NCI-H82 treated with DMSO at 0.1 percent for 48 hours (cell line): ENCODE results near the gene HOXC9.

Experiments
- DNase-seq: peaks from one replicate; lab custom pipeline; 2025; ENCODE audit not compliant: unreplicated experiment; lab: John Stamatoyannopoulos, UW

The HOXC9 gene

DNA sequence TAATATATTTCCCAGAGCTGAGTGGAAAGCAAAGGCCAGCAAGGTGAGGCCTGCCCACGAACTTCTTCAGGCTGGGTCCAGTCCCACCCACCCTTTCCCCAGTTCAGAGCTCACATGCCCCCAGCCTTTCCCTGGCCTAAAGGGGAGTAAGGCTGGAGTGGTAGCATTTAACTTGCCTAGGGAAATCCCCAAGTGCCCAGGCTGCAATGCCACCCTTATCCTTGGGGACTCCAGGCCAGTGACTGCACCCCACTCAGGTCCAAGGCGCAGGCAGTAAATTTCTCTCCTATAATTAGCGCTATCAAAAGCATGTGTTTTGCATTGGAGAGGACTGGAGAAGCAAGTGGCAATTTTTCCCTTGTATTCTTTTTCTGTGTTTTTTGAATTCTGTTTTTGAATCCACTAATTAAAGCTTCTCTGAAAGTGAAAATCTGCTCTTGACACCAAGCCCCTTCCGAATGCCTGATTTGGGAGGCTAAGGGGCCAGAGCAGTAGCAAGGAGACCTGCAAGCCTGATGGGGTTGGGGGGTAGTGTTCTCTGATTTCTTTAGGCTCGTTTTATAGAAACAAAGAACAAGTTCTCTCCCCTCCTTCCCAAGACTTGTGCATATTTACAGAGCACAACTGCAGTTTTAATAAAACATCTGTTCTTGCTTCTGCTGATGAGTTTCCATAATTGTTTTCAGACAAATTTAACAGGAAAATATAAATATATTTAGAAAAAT lies 24.8 kb downstream of the HOXC9 start:
- no peak for DNase-seq

DNA sequence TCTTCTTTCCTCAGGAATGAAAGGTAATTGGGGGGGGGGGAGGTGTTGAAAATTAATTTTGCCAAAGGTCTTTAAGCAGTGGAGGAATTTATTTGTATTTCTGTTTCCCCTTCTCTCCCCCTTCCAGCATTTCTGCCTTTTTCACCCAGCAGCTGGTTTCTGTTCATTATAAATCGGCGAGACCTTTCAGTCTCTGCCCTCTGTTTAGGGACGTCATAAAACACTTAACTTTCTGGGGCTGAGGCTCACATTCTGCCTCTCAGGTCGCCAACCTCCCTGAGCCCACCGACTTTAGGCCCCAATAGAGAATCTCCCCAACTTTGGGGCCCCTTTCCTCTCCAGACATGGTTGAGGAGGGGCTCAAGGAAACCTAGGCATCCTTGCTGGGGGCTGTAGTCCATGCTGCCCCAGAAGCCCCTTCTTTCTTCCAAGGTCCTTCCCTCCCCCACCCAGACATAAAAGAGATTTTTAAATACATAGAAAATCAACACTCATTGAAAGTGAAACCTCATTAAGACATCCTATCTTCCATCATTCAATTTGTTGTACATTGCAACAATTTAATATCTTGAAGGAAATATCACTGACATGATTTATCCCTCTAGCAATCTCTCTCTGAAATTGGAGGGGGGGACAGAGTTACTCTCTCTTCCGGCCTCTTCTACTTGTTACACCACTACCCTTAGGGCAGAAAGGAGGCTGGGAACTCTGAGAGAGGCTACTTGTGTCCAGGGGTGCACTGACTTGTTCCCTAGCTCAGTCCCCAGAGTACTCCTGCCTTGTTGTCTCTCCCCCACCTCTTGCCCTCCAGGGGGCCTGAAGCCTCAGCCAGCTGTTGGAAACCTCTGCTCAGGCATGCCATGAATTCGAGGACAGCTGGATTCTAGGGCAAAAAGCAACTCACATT lies 25.8 kb downstream of the HOXC9 start:
- DNase-seq: no peak

DNA sequence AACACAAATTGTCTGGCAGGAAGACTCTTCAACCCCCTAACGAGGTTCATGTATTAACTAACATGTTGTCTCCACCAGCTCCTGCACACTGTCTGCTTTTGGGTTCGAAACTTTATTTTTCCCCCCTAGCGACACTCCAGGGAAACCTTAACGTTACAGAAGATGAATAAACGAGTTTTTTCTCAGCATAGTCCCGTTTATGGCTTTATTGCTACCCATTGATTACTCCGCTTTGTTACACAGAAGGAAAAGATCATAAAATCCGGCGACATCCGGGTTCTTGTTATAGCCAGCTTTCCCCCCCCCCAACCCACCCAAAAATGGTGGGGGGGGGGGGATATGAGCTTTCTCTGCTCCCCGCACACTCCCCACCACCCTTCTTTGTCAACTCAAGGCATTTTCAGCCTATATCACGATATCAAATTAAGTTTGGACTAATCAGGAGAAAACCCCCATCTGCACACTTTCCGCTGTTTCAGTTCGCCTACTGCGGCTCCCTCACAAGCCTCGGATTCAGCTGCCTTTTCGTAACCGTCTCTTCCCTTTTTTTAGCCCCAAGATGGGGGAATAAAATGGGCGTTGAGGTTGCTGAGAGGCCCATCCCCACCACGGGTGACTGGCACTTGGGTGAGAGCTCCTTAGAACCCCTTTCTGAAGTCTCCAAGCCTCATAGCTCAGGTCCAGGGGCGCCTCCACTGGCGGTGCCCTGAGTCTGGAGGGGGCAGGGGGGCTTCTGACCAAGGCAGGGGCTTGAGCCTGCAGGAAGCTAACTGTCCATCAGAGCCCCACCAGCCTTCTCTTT lies 26.9 kb downstream of the HOXC9 start:
- no peak for DNase-seq

DNA sequence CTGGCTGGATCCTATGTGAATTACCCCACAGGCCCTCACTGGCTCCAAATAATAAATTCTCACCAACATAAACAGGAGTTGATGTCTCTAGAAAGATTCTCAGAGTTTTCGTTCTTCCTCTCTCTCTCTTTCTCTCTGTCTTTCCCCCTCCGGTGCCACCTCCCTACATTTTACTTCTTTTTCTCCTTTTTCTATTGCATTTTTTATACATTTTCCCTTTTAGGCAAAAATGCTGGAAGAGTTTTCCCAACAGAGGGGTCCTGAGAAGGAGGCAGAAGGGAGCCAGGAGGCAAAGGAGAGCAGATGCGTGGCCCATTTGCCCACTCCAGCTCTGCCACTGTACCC lies 27.5 kb downstream of the HOXC9 start:
- no peak for DNase-seq

DNA sequence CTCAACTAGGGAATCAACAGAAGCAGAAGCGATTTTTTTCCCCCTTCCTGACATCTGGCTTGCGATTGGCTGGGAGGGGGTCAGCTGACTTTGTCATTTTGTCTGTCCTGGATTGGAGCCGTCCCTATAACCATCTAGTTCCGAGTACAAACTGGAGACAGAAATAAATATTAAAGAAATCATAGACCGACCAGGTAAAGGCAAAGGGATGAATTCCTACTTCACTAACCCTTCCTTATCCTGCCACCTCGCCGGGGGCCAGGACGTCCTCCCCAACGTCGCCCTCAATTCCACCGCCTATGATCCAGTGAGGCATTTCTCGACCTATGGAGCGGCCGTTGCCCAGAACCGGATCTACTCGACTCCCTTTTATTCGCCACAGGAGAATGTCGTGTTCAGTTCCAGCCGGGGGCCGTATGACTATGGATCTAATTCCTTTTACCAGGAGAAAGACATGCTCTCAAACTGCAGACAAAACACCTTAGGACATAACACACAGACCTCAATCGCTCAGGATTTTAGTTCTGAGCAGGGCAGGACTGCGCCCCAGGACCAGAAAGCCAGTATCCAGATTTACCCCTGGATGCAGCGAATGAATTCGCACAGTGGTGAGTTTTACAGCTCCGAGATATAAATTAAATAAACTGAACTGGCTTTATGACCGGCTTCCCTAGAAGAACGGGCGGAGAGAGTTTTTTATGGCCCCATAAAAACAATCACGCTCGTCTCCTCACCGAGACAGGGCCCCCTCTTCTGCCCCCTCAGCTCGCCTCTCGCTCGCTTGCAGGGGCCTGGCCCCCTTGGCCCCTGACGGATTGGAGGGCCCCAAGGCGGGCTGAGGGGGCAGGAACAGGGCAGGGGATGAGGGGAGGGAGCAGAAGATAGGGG lies 28.6 kb downstream of the HOXC9 start, which contains the start of gene HOXC6:
Gene HOXC6 (plus strand): TSS at position 127 of the 888 bp plus-strand sequence. CDS start 82 bp downstream, at position 209.
- no peak for DNase-seq

DNA sequence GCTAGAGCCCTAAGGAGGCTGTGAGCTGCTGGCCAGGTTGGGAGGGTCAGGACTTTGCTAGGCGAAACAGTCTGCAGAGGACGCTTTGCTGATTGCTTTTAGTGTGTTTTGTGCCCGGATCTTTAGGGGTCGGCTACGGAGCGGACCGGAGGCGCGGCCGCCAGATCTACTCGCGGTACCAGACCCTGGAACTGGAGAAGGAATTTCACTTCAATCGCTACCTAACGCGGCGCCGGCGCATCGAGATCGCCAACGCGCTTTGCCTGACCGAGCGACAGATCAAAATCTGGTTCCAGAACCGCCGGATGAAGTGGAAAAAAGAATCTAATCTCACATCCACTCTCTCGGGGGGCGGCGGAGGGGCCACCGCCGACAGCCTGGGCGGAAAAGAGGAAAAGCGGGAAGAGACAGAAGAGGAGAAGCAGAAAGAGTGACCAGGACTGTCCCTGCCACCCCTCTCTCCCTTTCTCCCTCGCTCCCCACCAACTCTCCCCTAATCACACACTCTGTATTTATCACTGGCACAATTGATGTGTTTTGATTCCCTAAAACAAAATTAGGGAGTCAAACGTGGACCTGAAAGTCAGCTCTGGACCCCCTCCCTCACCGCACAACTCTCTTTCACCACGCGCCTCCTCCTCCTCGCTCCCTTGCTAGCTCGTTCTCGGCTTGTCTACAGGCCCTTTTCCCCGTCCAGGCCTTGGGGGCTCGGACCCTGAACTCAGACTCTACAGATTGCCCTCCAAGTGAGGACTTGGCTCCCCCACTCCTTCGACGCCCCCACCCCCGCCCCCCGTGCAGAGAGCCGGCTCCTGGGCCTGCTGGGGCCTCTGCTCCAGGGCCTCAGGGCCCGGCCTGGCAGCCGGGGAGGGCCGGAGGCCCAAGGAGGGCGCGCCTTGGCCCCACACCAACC lies 29.8 kb downstream of the HOXC9 start:
- no peak for DNase-seq

DNA sequence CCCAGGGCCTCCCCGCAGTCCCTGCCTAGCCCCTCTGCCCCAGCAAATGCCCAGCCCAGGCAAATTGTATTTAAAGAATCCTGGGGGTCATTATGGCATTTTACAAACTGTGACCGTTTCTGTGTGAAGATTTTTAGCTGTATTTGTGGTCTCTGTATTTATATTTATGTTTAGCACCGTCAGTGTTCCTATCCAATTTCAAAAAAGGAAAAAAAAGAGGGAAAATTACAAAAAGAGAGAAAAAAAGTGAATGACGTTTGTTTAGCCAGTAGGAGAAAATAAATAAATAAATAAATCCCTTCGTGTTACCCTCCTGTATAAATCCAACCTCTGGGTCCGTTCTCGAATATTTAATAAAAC lies 30.5 kb downstream of the HOXC9 start:
- DNase-seq: no peak

DNA sequence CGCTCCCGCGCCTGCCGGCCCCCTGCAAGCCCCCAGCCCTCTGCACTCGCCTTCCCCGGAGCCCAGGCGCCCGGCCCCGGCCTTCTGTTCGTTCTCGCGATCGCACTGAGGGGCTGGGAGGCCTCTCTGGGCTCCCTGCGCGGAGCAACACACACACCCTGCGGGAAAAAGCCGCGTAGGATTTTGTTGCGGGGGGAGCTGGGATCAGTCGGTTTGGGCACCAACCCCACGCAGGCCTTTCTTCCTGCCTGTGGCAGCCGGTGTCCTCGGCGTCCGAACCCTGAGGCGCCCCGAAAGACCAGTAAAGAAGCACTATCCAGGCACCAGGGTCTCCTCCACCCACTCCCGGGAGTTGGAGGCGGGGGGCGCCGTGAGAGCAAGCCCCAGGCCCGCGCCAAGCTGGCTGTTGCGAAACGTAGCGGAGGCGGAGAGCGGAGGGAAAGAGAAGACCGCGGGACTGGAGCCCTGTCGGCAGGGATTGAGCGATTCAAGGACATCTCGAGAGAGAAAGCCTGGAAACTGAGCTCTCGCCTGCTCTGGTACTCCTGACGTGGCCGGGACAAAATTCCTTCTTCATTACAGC lies 31.0 kb downstream of the HOXC9 start:
- DNase-seq: no peak

DNA sequence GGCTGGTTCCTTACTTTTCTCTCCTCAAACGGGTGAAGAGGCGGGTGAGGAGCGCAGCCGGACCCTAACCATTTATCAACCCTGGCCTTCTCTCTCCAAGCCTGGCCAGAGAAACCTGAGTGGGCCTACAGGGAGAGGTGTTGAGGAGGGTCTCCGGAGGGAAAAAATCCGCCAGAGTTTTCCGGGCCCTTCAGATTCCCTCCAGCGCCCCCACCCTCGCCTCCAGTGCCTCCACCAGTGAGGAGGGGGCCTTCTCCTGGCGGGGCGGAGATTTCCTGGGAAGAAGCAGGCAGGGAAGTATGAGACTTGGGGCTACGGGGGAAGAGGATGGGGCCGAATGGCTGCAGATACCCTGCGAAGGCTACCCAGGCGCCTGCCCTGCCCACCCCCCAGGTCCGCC lies 31.5 kb downstream of the HOXC9 start:
- DNase-seq: no peak

DNA sequence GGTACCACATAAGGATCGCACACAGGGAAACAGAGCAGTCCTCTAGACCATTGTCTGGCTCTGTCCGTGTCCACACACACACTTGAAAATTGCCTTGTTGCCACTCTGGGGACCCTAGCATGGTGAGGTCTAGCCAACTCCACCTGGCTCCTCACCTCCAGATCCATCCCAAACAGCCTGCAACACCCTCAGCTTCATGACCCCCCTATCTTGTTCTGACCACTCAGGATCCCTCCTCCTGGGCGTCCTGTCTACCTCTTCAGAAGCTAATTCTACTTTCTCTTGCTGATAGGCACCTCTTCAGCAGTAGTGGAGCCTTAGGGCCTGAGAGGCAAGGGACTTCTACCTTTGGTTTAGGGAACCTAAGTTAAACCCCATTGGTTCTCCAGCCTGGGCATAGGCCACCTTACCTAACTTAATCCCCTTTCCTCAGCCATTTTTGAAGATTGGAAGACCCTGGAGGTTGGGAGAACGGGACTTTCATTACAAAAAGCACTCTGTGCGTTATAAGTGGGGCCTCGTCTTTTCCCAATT lies 32.2 kb downstream of the HOXC9 start:
- no peak for DNase-seq

DNA sequence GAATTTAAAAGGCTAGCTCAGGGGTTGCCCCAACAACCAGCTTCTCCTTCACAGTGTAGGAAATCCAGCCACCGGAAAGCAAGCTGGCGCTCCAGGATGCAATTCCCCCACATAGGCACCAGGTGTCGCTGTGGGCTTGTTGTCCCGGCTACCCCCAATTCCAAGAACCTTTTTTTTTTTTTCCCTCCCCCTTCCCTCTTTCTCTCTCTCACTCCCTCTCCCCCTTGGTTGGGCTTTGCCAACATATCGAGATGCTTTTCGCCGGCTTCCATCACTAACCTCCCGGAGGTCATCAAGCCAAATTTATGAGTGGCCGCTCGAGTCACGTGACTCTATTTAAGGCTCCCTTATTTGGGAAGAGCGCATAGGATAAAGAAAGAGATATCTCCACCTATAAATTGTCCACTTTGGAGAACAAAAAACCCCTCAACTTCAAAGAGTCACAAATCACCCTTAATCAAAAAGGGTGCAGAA lies 32.7 kb downstream of the HOXC9 start, which contains the start of gene HOXC5:
Gene HOXC5 (plus strand): TSS at position 424 of the 474 bp plus-strand sequence. CDS start 73 bp downstream, outside the sequence.
- DNase-seq: peak; percentile 91

DNA sequence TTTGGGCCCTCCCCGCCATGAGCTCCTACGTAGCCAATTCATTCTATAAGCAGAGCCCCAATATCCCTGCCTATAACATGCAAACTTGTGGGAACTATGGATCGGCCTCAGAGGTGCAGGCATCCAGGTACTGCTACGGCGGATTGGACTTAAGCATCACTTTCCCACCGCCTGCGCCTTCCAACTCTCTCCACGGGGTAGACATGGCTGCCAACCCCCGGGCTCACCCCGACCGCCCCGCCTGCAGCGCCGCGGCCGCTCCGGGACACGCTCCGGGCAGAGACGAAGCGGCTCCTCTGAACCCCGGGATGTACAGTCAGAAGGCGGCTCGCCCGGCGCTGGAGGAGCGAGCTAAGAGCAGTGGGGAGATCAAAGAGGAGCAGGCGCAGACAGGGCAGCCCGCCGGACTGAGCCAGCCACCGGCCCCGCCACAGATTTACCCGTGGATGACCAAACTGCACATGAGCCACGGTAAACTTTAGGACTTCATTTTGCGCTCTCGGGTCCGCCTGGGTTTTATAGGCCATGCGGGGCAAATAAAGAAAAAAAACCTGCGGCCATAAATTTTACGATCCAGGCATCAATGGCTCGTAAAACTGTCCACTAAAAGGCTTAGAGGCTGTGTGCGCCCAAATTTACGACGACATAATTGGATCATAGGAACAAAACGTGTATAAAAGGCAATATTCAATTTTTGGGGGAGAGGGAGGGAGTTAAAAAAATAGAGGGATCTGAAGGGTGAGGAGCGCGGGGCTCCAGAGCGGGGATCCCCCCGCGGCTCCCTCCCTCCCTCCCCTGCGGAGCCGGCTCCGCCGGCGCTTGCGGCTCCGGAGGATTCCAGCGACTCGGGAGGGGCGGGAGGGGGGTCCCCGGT lies 33.4 kb downstream of the HOXC9 start:
- no peak for DNase-seq

DNA sequence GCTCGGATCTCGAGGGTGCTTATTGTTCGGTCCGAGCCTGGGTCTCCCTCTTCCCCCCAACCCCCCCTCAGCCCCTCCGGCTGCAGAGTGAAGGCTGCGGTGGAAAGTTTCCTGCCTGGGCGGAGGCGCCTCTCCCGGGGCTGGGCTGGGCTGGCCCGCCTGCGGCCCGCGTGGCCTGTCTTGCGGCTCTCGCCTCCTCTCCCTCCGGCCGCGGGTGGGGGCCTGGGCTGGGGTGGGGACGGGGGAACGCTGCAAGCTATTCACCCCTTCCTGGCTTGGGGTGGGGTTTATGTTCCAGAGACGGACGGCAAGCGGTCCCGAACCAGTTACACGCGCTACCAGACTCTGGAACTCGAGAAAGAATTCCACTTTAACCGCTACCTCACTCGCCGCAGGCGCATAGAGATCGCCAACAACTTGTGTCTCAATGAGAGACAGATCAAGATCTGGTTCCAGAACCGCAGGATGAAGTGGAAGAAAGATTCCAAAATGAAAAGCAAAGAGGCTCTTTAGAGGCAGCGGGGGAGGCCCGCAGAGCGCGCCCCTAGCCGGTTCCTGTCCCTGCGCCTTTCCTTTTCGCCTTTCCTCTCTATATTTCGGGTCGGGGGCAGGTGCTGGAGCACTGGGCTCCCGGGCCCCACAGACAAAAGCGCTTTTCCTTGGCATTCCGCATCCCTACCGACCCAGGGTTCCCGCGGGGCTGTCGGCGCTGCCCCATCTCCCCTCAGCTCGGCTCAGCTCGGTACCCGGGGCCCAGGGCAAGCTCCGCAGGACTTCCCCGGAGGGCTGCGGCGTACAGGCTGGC lies 34.2 kb downstream of the HOXC9 start:
- DNase-seq: no peak

DNA sequence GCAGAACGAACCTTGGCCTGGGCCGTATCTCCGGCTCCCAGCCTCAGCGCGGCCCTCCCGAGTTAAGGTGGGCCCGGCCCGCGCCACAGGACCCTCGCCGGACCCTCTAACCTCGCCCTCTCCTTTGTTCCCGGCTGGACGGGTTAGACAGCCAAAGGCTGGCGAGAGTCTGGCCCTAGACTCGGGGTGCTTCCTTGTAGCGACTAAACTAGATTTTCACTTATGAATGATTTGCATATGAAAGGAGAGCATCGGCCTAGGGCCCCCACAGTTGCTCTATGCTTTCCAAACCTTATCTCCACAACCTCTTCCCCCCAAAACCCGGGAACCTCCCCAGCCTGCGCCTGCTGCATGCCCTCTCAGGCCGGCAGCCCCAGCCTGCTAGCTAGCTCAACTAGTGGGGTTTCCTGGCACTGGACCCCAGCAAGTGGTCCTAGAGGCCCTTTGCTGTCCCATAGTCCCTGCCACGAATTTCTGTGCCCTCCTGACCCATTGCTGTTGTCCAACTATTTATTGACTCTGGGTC lies 34.9 kb downstream of the HOXC9 start:
- DNase-seq: no peak

DNA sequence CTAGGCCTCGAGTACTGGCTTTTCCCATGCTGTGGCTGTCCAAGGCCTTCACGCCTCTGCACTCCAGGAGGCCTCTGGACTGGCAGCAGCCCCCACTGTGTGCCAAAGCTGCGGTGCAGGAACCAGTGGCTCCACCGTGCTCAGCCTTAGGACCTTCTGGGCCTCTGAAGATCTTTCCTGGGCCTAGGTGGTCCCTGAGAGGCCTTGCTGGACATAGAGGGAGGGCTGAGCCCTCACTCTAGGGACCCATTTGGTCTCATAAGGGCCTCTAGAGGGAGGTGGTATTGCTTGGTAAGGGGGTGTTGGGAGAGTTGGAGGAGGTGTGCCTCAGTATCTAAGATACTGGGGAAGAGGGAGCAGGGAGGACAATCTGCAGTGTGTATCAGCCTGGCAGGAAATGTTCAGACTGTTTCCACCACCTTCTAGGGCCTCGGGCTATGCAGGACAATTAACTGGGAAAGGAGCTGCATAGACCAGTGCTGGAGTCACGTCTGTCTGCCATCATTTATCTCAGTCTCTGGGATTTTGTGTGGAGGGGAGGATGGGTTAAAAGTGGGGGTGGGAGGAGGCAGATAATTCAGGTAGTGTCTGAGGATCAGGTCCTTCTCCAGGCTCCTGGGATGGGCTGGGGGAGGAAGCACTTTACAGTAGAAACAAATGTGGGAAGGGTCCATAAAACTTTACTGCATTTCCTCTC lies 35.8 kb downstream of the HOXC9 start:
- no peak for DNase-seq
